Esophagus muscularis mucosa (tissue), 4 donors: ENCODE results near the gene DIP2A. TPM values are rescaled to one million over a fixed set of nuclear protein-coding genes. Genes with fewer than 3 reads are reported as not detected.

Experiments
- DNase-seq: peaks from one replicate; pipeline ENCODE4 v3.0.0-alpha.2; 2017; ENCODE audit errors: extremely low spot score
- H3K27ac ChIP-seq, 4 donors: fragments of 200-600 bp; sonication (generic); replicated peaks in 1 of 4; 1 replicate in 3 of 4; 2 replicates in 1 of 4; pipeline ENCODE4 v1.5.1; 2016 to 2019; ENCODE audit warnings: mild to moderate bottlenecking in 1 of 4
- H3K27me3 ChIP-seq, 4 donors: fragments of 200-600 bp; sonication (generic); one replicate each; pipeline versions ENCODE4 v1.5.1 to v1.6.0; 2016 to 2019
- H3K36me3 ChIP-seq, 4 donors: fragments of 200-600 bp; sonication (generic); one replicate each; pipeline ENCODE4 v1.5.1; 2016 to 2019
- H3K4me1 ChIP-seq, 4 donors: fragments of 200-600 bp; sonication (generic); one replicate each; pipeline ENCODE4 v1.5.1; 2016 to 2019
- H3K4me3 ChIP-seq, 4 donors: fragments of 200-600 bp; sonication (generic); 1 replicate in 2 of 4; 2 replicates in 2 of 4; pipeline ENCODE4 v1.5.1; 2016 to 2019; ENCODE audit warnings: mild to moderate bottlenecking in 4 of 4, moderate library complexity in 1 of 4
- H3K9me3 ChIP-seq, 4 donors: fragments of 200-600 bp; sonication (generic); 1 replicate in 3 of 4; 2 replicates in 1 of 4; pipeline ENCODE4 v1.5.1; 2016 to 2019
- CTCF ChIP-seq, 3 experiments: fragments of 200-600 bp in 2 of 3; fragments of 450-650 bp in 1 of 3; sonication (generic) in 2 of 3; IDR thresholded peaks; one replicate each; pipeline ENCODE4 v1.5.1; 2017 to 2019; ENCODE audit warnings: antibody characterized with exemption in 3 of 3, mild to moderate bottlenecking in 2 of 3, moderate library complexity in 1 of 3
- EP300 ChIP-seq: sonication (generic); formaldehyde crosslinking; IDR thresholded peaks from one replicate; pipeline ENCODE4 v1.6.1; 2017; ENCODE audit warnings: antibody characterized with exemption
- POLR2A ChIP-seq: fragments of 450-650 bp; IDR thresholded peaks from one replicate; pipeline ENCODE4 v1.6.1; 2017; ENCODE audit warnings: antibody characterized with exemption, moderate library complexity, mild to moderate bottlenecking, low read depth
- POLR2AphosphoS5 ChIP-seq, 2 donors: sonication (generic); formaldehyde crosslinking; IDR thresholded peaks; one replicate each; pipeline ENCODE4 v1.6.1; 2017; ENCODE audit warnings: antibody characterized with exemption in 2 of 2
- WGBS: methylation state at CpG from one replicate; pipeline ENCODE4 v1.1.5; 2018; 5-methylcytosine and 5-hydroxymethylcytosine counted together
- intact Hi-C: fragments of 100-400 bp; cut with DNase I; formaldehyde crosslinking; loops from one replicate; pipeline ENCODE4 v1.15.1; 2023
- total RNA-seq, 4 donors: library from RNA; depleted of rRNA; stranded (reverse); fragments of >200 nt; gene quantifications; one replicate each; pipeline versions ENCODE4 v1.1.0 to v1.2.1, GENCODE V29; 2016

DIP2A gene
- total RNA-seq, 4 donors from 2014 or later = 19.2 to 33.4 (median 28.7) TPM

DNA sequence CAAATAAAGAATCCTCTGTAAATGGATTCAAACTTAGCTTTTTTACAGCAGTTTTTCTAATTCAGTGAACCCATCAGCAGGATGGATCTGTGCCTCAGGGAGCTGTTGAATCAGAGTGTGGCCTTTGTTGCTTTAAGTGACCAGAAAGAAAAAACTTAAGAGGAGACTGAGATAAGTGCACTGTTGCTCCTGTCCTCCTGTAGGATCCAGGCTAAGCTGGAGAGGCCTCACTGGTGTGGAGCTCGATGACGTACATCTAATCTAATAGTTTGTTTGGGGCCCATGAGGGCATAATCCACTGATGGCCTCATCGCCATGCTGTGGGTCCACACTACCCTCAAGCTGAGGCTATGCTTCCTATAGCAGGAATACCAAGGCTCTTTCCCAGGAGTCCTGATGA, 10.6 kb downstream of the DIP2A start:
- DNase-seq = no peak
- H3K27ac ChIP-seq = no peak overlapping the region
- intact Hi-C loops = no loop called here
- 93% methylated on average over 3 of the region's 3 CpGs for WGBS
- H3K9me3 ChIP-seq = no peaks in the 10 kb centered on the region
- TF ChIP-seq POLR2AphosphoS5 (IDR thresholded peaks at IDR 0.05) (no peak), CTCF (IDR thresholded peaks at IDR 0.05) (no peak), EP300 (no peak), POLR2A (no peak)
- H3K36me3 ChIP-seq = peaks cover 0 to 11% (median 3%) of the 10 kb centered on the region in 4 donors
- no peak overlapping the region for H3K4me3 ChIP-seq
- H3K27me3 ChIP-seq = no peaks in the 10 kb centered on the region
- peaks cover 12 to 18% (median 17%) of the 10 kb centered on the region in 4 donors for H3K4me1 ChIP-seq

- Histone ChIP-seq H3K36me3 (peaks cover 0 to 11% (median 3%) of the 10 kb centered on the region in 4 donors), H3K4me1 (peaks cover 12 to 18% (median 16%) of the 10 kb centered on the region in 4 donors), H3K9me3 (no peaks in the 10 kb centered on the region), H3K4me3 (no peak overlapping the region), H3K27me3 (no peaks in the 10 kb centered on the region), H3K27ac (no peak overlapping the region)
- no peak for DNase-seq
- whole genome bisulfite sequencing = 91% methylated on average over 1 of the region's 1 CpG
- intact Hi-C loops = no loop called here
- no peak for TF ChIP-seq CTCF (IDR thresholded peaks at IDR 0.05)
- no peak for TF ChIP-seq EP300
- no peak for TF ChIP-seq POLR2AphosphoS5 (IDR thresholded peaks at IDR 0.05)
- no peak for TF ChIP-seq POLR2A
These were observed 12.8 kb downstream of the DIP2A start for GRCh38 chr21:46471514-46471913.

GRCh38 chr21:46472246-46472645, 13.6 kb downstream of the DIP2A start:
- peaks cover 0 to 11% (median 5%) of the 10 kb centered on the region in 4 donors for H3K36me3 ChIP-seq
- TF ChIP-seq EP300 (no peak), POLR2AphosphoS5 (IDR thresholded peaks at IDR 0.05) (no peak), POLR2A (no peak), CTCF (IDR thresholded peaks at IDR 0.05) (no peak)
- no peaks in the 10 kb centered on the region for H3K9me3 ChIP-seq
- no peak for DNase-seq
- no peak overlapping the region for H3K27ac ChIP-seq
- peaks cover 12 to 18% (median 16%) of the 10 kb centered on the region in 4 donors for H3K4me1 ChIP-seq
- no peaks in the 10 kb centered on the region for H3K27me3 ChIP-seq
- no peak overlapping the region for H3K4me3 ChIP-seq
- intact Hi-C loops = no loop called here
- 69% methylated on average over 6 of the region's 6 CpGs for WGBS

- Histone ChIP-seq H3K4me1 (peaks cover 15 to 25% (median 19%) of the 10 kb centered on the region in 4 donors), H3K27ac (no peak overlapping the region), H3K4me3 (no peak overlapping the region), H3K27me3 (no peaks in the 10 kb centered on the region), H3K9me3 (no peaks in the 10 kb centered on the region), H3K36me3 (peaks cover 0 to 8% (median 3%) of the 10 kb centered on the region in 4 donors)
- intact Hi-C loops = no loop called here
- 87% methylated on average over 2 of the region's 2 CpGs for WGBS
- TF ChIP-seq EP300 = no peak
- no peak for TF ChIP-seq POLR2A
- no peak for TF ChIP-seq POLR2AphosphoS5 (IDR thresholded peaks at IDR 0.05)
- no peak for TF ChIP-seq CTCF (IDR thresholded peaks at IDR 0.05)
- DNase-seq = no peak
These were observed 15.7 kb downstream of the DIP2A start for GRCh38 chr21:46474382-46474781.

- peaks cover 0 to 12% (median 2%) of the 10 kb centered on the region in 4 donors for H3K36me3 ChIP-seq
- intact Hi-C loops = no loop called here
- no peaks in the 10 kb centered on the region for H3K9me3 ChIP-seq
- no peaks in the 10 kb centered on the region for H3K27me3 ChIP-seq
- peaks cover 15 to 25% (median 19%) of the 10 kb centered on the region in 4 donors for H3K4me1 ChIP-seq
- H3K4me3 ChIP-seq = no peak overlapping the region
- TF ChIP-seq POLR2AphosphoS5 (IDR thresholded peaks at IDR 0.05) (no peak), EP300 (no peak), CTCF (IDR thresholded peaks at IDR 0.05) (no peak), POLR2A (no peak)
- no peak for DNase-seq
- H3K27ac ChIP-seq = no peak overlapping the region
- 82% methylated on average over 1 of the region's 1 CpG for WGBS
These were observed 16.6 kb downstream of the DIP2A start for GRCh38 chr21:46475296-46475695.
